ENCODE measurements around the gene FOXD2.

DNA sequence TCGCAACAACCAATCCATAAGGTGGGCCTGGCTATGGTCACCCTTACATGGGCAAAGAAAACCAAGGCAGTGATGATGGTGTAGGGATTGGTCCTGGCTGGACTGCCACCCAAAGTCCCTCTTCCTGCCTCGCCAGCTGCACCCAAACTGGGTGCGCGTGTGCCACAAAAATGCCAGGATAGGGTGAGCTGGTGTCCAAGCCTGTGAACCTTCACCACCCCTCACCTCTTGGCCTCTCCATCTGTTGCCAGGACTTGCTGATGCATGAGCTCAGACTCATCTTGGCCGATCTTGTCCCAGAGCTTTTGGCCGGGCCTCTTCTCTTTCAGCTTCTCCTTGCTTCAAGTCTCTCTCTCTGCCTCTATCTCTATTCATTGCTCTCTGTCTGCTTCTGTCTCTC lies 41.8 kb downstream of the FOXD2 start:
- TF ChIP-seq, protein P1, sequence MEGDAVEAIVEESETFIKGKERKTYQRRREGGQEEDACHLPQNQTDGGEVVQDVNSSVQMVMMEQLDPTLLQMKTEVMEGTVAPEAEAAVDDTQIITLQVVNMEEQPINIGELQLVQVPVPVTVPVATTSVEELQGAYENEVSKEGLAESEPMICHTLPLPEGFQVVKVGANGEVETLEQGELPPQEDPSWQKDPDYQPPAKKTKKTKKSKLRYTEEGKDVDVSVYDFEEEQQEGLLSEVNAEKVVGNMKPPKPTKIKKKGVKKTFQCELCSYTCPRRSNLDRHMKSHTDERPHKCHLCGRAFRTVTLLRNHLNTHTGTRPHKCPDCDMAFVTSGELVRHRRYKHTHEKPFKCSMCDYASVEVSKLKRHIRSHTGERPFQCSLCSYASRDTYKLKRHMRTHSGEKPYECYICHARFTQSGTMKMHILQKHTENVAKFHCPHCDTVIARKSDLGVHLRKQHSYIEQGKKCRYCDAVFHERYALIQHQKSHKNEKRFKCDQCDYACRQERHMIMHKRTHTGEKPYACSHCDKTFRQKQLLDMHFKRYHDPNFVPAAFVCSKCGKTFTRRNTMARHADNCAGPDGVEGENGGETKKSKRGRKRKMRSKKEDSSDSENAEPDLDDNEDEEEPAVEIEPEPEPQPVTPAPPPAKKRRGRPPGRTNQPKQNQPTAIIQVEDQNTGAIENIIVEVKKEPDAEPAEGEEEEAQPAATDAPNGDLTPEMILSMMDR (IDR thresholded peaks at IDR 0.05) = no peak
- TF ChIP-seq POLR2A (IDR thresholded peaks at IDR 0.05) = no peak
